ENCODE results near the gene CBR1. TPM values are rescaled to one million over a fixed set of nuclear protein-coding genes. Genes with fewer than 3 reads are reported as not detected.

CBR1 gene
- total and polyA plus RNA-seq, 2 of the 13 experiments (the other 11 are each of a cell fraction or from before 2014, with no cell fraction given) = 33.7 to 38.7 TPM

GRCh38 chr21:36065497-36066036 is 4.3 kb upstream of the CBR1 start (continued):
- TF ChIP-seq IRF1 (CRISPR knock-in tag; IDR thresholded peaks at IDR 0.05; ENCODE audit: low read depth) = no peak
- TF ChIP-seq ZNF543 (CRISPR knock-in tag; IDR thresholded peaks at IDR 0.05) = no peak
- no peak for TF ChIP-seq DDIT3 (CRISPR knock-in tag; IDR thresholded peaks at IDR 0.05)
- TF ChIP-seq ZMAT5 (CRISPR knock-in tag; IDR thresholded peaks at IDR 0.05; ENCODE audit: borderline replicate concordance, low read depth) = no peak
- TF ChIP-seq SRSF9 (IDR thresholded peaks at IDR 0.05; ENCODE audit: borderline replicate concordance, insufficient read depth, low read depth, low read length, poor library complexity, severe bottlenecking) = no peak
- TF ChIP-seq ZNF44 (CRISPR knock-in tag; IDR thresholded peaks at IDR 0.05) = no peak
- no peak for TF ChIP-seq ZNF567 (CRISPR knock-in tag; IDR thresholded peaks at IDR 0.05; ENCODE audit: borderline replicate concordance)
- TF ChIP-seq RXRB (CRISPR knock-in tag; IDR thresholded peaks at IDR 0.05; ENCODE audit: borderline replicate concordance) = peak; percentile 24; the same call in 1 of the 2 replicates
- TF ChIP-seq ZNF737 (CRISPR knock-in tag; IDR thresholded peaks at IDR 0.05; ENCODE audit: borderline replicate concordance) = no peak
- peak; percentile 45; the same call in 1 of the 2 replicates for TF ChIP-seq FOXP4 (CRISPR knock-in tag; IDR thresholded peaks at IDR 0.05)
- no peak for TF ChIP-seq ZC3H13 (CRISPR knock-in tag; IDR thresholded peaks at IDR 0.05)
- peak; percentile 31; the same call in 1 of the 2 replicates for TF ChIP-seq MIXL1 (CRISPR knock-in tag; IDR thresholded peaks at IDR 0.05)
- no peak for TF ChIP-seq CSRNP1 (CRISPR knock-in tag; IDR thresholded peaks at IDR 0.05)
- no peak for TF ChIP-seq BRD4 (CRISPR knock-in tag; IDR thresholded peaks at IDR 0.05)
- no peak; the same call in 1 of the 2 replicates for TF ChIP-seq ZNF792 (CRISPR knock-in tag; IDR thresholded peaks at IDR 0.05)
- TF ChIP-seq GMEB2 (CRISPR knock-in tag; IDR thresholded peaks at IDR 0.05; ENCODE audit: low read depth) = no peak
- no peak for TF ChIP-seq ZMAT3 (CRISPR knock-in tag; conservative IDR thresholded peaks at IDR 0.05)
- TF ChIP-seq RNF2 (conservative IDR thresholded peaks at IDR 0.05; ENCODE audit: low read depth) = no peak
- TF ChIP-seq MED1 (CRISPR knock-in tag; IDR thresholded peaks at IDR 0.05) = 0 out of 2 replicates have a peak, but pooled peaks have one; percentile 14
- no peak; the same call in 1 of the 2 replicates for TF ChIP-seq ZMYM4 (CRISPR knock-in tag; IDR thresholded peaks at IDR 0.05)
- no peak for TF ChIP-seq ZKSCAN5 (CRISPR knock-in tag; IDR thresholded peaks at IDR 0.05)
- TF ChIP-seq ZNF296 (CRISPR knock-in tag; conservative IDR thresholded peaks at IDR 0.05) = no peak
- no peak for TF ChIP-seq ZNF660 (CRISPR knock-in tag; IDR thresholded peaks at IDR 0.05; ENCODE audit: borderline replicate concordance, low read depth)
- TF ChIP-seq ZNF263 (CRISPR knock-in tag; IDR thresholded peaks at IDR 0.05) = no peak
- no peak for TF ChIP-seq ZNF235 (CRISPR knock-in tag; IDR thresholded peaks at IDR 0.05; ENCODE audit: borderline replicate concordance)
